ENCODE results near the gene TNNT3.

Gene TNNT3

GRCh38 chr11:1987024-1987423, 67.5 kb downstream of the TNNT3 start:
- no peak for TF ChIP-seq CTCF (IDR thresholded peaks at IDR 0.05; ENCODE audit: low read depth, low read length)
- no peaks in the 10 kb centered on the region for H3K27me3 ChIP-seq (ENCODE audit: insufficient read depth, low read depth, severe bottlenecking)

GRCh38 chr11:1988174-1988573, 68.7 kb downstream of the TNNT3 start:
- no peak for DNase-seq
- Histone ChIP-seq H3K4me3 (ENCODE audit: low read depth, low read length) (no peak overlapping the region), H3K9me3 (ENCODE audit: severe bottlenecking) (no peaks in the 10 kb centered on the region), H3K36me3 (no peaks in the 10 kb centered on the region), H3K27me3 (ENCODE audit: insufficient read depth, low read depth, severe bottlenecking) (no peaks in the 10 kb centered on the region), H3K27ac (no peak overlapping the region)
- TF ChIP-seq CTCF (IDR thresholded peaks at IDR 0.05; ENCODE audit: low read depth, low read length) = no peak

More at GRCh38 chr11:1987024-1987423, 67.5 kb downstream of the TNNT3 start:
- Histone ChIP-seq H3K36me3 (no peaks in the 10 kb centered on the region), H3K9me3 (ENCODE audit: severe bottlenecking) (no peaks in the 10 kb centered on the region), H3K27ac (no peak overlapping the region), H3K4me3 (ENCODE audit: low read depth, low read length) (no peak overlapping the region)
- no peak for DNase-seq

Data from WERI-Rb-1 (cell line).